A204.1 (cell line): Measurements from ENCODE around the gene FCGR1A.
A peak's percentile ranks its signal among the peaks of the same experiment; 100 is the strongest.
"Not testable (repeated sequence)": the region's sequence is repeated elsewhere in the genome, so short reads cannot be mapped to it uniquely, and the experiment has no call there.

Experiments
- FAIRE-seq: peaks from 2 replicates; lab custom pipeline; 2012; peaks lifted over from hg19 to GRCh38; lab: Jason Lieb, UNC

FCGR1A gene

GRCh38 chr1:149777084-149777483, 5.4 kb upstream of the FCGR1A start:
- not testable (repeated sequence) for FAIRE-seq

- not testable (repeated sequence) for FAIRE-seq
These were observed 4.2 kb upstream of the FCGR1A start for GRCh38 chr1:149778313-149778712.

DNA sequence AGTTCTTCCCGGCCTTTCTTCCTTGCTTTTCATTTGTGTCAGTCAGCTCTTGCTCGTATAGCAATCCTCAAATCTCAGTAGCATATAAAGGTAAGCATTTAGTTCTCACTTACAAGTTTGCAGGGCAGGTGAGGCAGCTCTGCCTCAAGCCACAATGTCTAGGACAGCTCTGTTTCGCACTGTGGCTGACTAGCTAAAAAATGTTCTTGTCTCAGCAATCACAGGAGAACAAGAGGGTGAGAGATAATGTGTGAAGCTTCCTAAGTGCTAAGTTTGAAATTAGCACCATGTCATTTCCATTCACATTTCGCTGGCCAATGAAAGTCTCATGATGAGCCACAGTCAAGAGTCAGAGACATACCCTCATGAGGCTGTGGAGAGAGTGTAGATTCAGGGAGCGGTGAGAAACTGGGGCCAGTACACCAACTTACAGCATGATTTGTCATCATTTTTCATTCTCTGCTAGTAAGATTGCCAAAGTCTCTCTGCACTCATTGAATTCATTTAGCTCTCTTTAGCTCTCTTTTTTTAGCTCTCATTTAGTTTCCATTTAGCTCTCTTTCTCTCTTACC, 995 bp upstream of the FCGR1A start:
- not testable (repeated sequence) for FAIRE-seq

DNA sequence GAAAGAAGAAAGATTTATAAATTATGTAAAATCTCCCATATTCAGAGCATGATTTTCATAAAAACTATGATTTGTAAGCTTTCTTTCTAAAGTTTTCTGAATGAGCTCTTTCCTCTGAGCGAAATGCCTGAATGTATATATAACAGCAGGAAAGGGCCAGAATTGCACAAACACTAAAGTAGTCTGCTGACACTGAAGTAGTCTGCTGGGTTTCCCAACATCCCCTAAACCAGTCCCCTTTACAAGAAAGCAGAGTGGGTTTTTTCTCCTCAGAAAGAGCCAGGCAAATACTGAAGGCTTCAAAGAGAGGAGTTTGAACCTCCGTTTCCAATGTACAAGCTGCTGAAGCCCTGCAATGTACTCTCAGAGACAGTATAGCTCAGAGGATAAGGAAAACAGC, 795 bp downstream of the FCGR1A start:
- not testable (repeated sequence) for FAIRE-seq

- FAIRE-seq, result not testable (repeated sequence)
These were observed 1.4 kb downstream of the FCGR1A start for GRCh38 chr1:149783868-149784267.

- not testable (repeated sequence) for FAIRE-seq
These were observed 5.4 kb downstream of the FCGR1A start for GRCh38 chr1:149787688-149788451.

DNA sequence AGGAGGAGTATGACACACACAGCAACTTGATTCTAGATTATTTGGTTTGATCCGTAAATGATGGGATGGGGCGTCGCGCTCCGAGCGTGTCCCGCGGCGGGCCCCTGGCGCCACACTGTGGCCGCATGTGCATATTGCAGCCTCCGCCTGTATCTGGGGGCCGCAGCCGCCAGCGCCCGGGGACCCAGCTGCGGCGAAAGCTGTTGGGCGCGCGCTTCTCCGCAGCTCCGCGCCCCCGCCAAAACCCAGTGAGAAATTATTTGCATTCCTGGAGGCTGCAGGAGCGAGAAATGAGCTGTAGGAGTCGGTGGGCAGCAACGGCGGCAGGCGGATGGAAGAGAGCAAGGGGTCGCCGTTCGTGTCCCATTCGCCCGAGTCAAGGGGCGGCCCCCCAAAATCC, 10.0 kb downstream of the FCGR1A start:
- FAIRE-seq, result not testable (repeated sequence)

DNA sequence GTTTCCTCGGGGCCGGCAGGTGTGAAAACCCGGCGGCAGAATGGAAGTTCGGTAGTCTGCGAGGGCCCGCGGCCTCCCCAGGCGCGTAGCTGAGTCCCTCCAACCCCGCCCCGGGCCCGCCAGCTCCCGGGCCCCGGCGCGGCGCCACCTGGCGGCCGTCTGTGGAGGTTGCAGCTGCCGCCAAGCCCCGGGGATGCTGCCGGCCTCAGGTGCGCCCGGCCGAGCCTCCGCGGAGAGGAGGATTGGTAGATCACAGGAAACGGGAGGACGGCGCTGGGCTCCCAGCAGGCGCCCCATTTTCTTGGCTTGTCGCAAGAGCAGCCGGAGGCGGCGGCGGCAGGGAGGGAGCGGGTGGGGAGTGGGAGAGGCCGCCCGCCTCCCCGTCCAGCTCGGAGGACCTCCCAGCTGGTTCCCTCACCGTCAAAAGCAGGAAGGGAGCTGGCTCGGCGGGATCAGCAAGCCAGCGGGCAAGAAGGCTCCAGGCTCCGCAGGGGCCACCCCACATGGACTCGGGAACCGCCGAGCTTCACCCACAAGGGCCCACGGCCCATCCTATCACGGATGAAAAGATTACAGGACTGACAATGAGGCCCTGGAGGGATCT, 10.5 kb downstream of the FCGR1A start:
- FAIRE-seq, result not testable (repeated sequence)

- not testable (repeated sequence) for FAIRE-seq
These were observed 11.4 kb downstream of the FCGR1A start for GRCh38 chr1:149793885-149794284.

DNA sequence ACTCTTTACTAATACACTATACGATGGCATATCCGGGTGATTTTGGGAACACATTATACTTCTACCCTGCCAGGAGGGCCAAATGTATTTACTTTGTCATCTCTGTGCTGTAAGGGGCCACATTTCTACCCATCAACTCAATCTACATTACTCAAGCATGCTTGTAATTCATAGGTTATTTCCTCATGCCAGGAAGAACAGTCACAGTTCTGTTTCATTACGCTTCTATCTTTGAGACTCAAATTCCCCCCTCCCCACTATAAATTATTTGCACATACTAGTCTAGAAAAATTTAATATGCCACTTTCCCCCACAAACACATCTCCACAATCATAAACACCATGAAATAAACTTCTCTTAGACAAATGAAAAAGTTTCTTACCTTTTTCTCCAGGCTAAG, 19.1 kb downstream of the FCGR1A start:
- FAIRE-seq, result not testable (repeated sequence)

DNA sequence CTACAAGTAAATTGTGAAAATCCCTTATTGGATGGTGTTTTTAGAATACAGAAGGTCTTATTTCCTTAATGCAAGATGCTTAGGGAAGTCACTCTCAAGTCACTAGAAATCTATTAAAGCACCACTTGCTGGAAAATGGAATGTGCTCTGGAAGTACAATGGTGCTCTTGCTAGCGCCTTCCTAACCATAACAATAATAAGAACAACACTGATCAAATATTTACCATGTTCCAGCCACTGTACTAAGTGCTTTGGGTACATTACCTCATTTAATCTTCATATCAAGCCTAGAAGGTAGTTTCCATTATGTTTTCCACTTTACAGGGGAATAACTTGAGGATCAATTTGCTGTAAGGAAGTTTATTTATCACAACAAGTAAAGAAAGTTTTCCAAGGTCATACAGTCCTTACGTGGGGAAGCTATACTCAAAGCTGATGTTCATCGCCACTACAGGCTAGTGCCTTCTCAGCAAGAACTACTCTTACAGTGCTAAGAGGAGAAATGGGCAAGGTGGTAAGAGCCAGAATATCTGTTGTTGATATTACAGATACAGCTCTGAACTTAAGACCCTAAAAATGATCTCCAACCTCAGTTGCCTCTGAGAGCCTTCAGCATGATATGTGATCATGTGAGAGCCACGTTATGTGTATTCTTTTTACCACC, 22.1 kb downstream of the FCGR1A start:
- FAIRE-seq, result not testable (repeated sequence)

GRCh38 chr1:149810697-149811405, 28.4 kb downstream of the FCGR1A start:
- FAIRE-seq, result not testable (repeated sequence)

- not testable (repeated sequence) for FAIRE-seq
These were observed 29.0 kb downstream of the FCGR1A start for GRCh38 chr1:149811514-149811889.

DNA sequence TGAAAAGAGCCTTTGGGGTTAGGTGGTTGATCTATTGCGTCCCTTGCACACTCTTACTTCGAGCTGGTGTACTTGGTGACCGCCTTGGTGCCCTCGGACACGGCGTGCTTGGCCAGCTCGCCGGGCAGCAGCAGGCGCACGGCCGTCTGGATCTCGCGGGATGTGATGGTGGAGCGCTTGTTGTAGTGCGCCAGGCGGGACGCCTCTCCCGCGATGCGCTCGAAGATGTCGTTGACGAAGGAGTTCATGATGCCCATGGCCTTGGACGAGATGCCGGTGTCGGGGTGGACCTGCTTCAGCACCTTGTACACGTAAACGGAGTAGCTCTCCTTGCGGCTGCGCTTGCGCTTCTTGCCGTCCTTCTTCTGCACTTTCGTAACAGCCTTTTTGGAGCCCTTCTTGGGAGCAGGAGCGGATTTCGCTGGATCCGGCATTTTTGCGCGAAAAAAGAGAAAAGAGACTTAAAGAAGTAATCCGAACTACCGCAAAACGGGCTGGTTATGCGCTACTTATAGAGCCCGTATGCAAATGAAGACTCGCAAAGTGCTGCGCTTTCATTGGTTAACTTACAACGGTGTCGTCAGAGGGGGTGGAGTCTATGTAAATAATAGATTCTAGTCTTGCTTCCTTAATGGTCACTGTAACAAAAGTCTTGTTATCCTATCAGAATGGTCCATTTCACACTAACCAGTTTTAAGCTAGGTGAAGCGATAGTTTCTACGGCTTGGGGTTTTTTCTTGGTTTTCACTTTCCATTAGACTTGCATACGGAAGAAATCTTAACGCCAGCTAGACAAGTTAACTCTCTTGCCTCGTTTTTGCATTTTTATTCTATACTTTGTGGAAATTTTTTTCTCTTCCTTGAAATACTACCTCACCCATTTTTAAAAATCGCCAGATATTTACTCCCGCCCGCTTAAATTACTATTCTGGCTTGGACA, 29.7 kb downstream of the FCGR1A start:
- peak; percentile 89 for FAIRE-seq

- FAIRE-seq, result not testable (repeated sequence)
These were observed 30.7 kb downstream of the FCGR1A start for GRCh38 chr1:149812893-149813801.

DNA sequence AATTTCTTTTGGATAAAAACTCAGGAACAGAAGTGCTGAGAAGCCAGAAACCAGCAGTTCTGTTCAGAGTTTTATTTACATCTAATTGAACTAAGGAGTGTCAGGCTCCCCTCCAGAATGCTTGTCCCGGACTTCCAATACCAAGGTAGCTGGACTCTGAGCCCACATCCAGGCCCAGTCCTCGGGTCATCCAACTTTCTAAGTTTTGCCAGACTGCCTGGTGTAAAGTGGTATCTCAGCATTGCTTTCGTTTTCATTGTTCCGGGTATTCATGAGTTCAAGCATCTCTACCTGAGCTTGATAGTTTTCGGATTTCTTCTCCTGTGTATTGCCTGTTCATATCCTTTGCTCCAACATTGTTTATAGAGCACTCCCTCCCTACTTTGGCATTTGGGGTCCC, 37.9 kb downstream of the FCGR1A start:
- not testable (repeated sequence) for FAIRE-seq

GRCh38 chr1:149826555-149826954, 44.1 kb downstream of the FCGR1A start:
- not testable (repeated sequence) for FAIRE-seq

DNA sequence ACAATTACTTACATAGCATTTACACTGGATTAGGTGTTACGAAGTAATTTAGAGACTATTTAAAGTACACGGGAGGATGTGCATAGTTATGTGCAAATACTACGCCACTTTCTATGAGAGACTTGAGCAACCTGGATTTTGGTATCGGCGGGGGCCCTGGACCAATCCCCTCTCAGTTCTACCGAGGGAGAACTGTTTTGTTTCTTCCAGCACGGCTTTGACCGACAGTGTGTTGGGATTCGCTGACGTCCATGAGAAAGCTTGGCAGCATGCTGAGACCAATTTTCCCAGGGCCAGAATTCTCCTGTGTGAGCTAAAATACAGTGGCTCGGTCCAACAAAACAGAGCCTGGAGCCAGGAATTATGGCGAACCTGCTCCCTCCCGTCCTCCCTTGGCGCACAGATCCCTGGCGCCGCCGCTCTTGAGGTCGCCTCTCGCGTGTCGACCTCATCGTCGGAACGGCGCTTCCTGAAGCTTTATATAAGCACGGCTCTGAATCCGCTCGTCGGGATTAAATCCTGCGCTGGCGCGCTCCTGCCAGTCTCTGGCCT, 49.3 kb downstream of the FCGR1A start:
- FAIRE-seq, result not testable (repeated sequence)

GRCh38 chr1:149832316-149833126, 50.0 kb downstream of the FCGR1A start:
- FAIRE-seq, result not testable (repeated sequence)
